ENCODE data around the gene C14orf132.

GRCh38 chr14:96047101-96047500 is 7.9 kb downstream of the C14orf132 start:
- TF ChIP-seq CTCF (IDR thresholded peaks at IDR 0.05) (no peak), EZH2 (IDR thresholded peaks at IDR 0.05; ENCODE audit: borderline replicate concordance, insufficient read depth, low read depth, low read length, poor library complexity, severe bottlenecking) (no peak)

Data from B cell (primary cell).